ENCODE results near the gene OR4S2.

Gene OR4S2

DNA sequence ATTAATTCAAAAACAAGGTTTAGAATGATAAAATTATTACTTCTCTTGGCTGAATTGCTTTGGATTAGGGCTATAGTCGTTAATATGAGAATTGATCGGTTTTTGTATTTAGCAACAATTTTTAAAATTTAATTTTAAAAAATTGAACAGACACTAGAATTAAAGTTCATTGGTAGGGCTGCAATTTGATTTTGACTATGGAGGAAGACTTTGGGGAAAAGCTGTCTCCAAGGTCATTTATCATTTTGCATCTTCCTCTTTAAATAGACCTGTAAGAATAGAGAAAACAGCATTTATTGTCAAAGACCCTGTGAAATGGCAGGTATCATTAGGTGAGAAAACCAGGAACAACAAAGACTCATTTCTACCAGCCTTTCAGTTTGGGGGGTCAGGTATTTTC, at the start of gene OR4S2:
OR4S2 (plus strand) TSS at position 301 of the 400 bp plus-strand sequence. CDS start 2,577 bp downstream, outside the sequence.
- in situ Hi-C loops (cut with MboI; ENCODE audit: low sequenced_read_pairs): no loop called here

- in situ Hi-C loops (cut with MboI; ENCODE audit: low sequenced_read_pairs): no loop called here
These were observed 40.6 kb upstream of the OR4S2 start, which contains the start of gene OR4C11 for GRCh38 chr11:55607545-55607944. Gene OR4C11, minus strand, starts transcription at chr11:55607645. Its CDS starts 3,272 bp downstream, at chr11:55604373.

DNA sequence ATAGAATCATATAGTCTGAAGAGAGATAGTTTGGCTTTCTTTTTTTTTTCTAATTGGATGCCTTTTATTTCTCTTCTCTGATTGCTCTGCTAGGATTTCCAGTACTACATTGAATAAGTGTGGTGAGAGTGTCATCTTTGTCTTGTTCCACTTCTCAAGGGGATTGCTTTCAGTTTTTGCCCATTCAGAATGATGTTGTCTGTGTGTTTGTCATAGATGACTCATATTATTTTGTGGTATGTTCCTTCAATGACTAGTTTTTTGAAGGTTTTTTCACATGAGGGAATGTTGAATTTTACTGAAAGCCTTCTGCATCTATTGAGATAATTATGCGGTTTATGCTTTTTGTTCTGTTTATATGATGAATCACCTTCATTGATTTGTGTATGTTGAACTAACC, 23.6 kb upstream of the OR4S2 start:
- in situ Hi-C loops (cut with MboI; ENCODE audit: low sequenced_read_pairs): no loop called here

- in situ Hi-C loops (cut with MboI; ENCODE audit: low sequenced_read_pairs): no loop called here
These were observed 13.3 kb upstream of the OR4S2 start, which contains the start of gene OR4P4 for GRCh38 chr11:55634813-55635212. Gene OR4P4, plus strand, starts transcription at chr11:55635113.

- in situ Hi-C loops (cut with MboI; ENCODE audit: low sequenced_read_pairs): loop anchor here (25.0 kb wide), 1 partner anchor 240 kb away; no protein-coding TSS in a partner anchor
These were observed 4.4 kb downstream of the OR4S2 start for GRCh38 chr11:55652560-55652959.

GRCh38 chr11:55655096-55655495, 7.0 kb downstream of the OR4S2 start:
- in situ Hi-C loops (cut with MboI; ENCODE audit: low sequenced_read_pairs): loop anchor here (25.0 kb wide), 1 partner anchor 243 kb away; no protein-coding TSS in a partner anchor

GRCh38 chr11:55658031-55658573, 10.0 kb downstream of the OR4S2 start:
- in situ Hi-C loops (cut with MboI; ENCODE audit: low sequenced_read_pairs): loop anchor here (25.0 kb wide), 1 partner anchor 246 kb away; no protein-coding TSS in a partner anchor

DNA sequence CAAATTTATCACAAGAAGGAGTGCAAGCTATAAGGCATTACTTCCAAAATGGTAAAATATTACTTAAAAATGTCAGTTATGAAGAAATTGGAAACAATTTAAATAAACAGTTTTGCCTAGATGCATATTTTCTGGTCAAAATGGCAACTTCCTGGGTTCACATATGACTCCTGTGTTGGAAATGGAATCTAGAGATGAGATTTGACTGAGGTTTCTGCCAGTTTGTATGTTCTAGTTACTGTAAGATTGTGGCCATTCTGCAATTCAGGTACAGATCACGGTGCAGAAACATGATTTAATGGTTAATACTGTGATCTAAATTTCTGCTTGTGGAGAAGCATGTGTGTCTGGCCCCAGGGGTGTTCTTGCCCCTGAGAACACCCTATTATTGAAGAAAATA, 10.5 kb downstream of the OR4S2 start:
- in situ Hi-C loops (cut with MboI; ENCODE audit: low sequenced_read_pairs): loop anchor here (25.0 kb wide), 1 partner anchor 246 kb away; no protein-coding TSS in a partner anchor

DNA sequence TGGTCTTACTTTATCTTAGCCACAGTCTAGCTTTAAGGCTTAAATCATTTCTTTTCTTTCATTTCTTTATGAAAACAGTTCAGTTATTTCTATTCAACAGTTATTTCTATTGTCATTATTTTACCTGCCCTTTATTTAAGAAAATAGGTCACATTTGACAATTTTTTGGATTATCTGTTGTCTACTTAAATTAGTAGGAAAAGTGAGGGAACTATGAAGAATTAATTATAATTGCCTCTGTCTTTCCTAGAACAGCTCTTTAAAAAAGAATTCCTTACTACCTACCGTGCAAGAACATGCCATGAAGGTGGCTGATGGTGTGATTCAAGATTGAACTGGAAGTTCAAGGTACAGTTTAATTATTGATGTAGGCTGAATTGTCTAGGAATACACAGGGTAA, 13.8 kb downstream of the OR4S2 start, which contains the start of gene OR4C6:
OR4C6 (plus strand) TSS at position 301 of the 400 bp plus-strand sequence. CDS start 2,966 bp downstream, outside the sequence.
- in situ Hi-C loops (cut with MboI; ENCODE audit: low sequenced_read_pairs): loop anchor here (25.0 kb wide), 1 partner anchor 250 kb away; no protein-coding TSS in a partner anchor

- in situ Hi-C loops (cut with MboI; ENCODE audit: low sequenced_read_pairs): loop anchor here (25.0 kb wide), 1 partner anchor 257 kb away; no protein-coding TSS in a partner anchor
These were observed 21.2 kb downstream of the OR4S2 start for GRCh38 chr11:55669376-55669775.

DNA sequence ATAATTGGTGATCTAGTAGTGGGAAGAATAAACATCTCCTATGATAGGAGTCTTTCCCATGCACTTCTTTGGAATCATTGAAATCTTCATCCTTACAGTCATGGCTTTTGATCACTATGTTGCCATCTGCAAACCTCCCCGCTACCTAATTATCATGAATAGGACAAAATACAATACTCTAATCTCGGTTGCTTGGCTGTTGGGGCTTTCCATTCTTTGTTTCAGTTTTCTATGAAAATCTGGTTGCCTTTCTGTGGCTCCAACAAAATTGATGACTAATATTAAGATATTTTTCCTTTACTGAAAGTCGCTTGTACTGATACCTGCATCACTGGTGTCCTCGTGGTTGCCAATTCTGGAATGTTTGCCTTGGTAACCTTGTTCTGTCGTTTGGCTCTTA, 25.7 kb downstream of the OR4S2 start:
- in situ Hi-C loops (cut with MboI; ENCODE audit: low sequenced_read_pairs): loop anchor here (25.0 kb wide), 1 partner anchor 262 kb away; no protein-coding TSS in a partner anchor

DNA sequence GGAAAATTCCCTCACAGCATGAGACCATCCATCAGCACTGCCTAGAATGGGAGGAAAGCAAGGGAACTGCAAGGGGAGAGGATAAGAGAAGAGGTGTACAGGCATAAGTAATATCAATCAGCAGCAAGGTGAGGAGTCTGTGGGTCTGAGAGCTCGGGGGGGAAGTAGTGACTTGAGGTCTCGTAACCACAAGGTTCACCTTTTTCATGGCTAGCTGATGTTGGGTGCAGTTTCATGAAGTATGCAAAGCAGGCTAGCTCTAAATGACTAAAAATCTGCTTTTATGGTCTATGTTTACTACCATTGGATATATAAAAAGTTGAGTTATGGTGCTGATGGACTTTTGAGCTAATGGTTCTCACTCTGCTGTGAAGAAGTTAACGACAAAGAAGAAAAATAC, 49.7 kb downstream of the OR4S2 start:
- in situ Hi-C loops (cut with MboI; ENCODE audit: low sequenced_read_pairs): no loop called here

GRCh38 chr11:55701429-55701828, 53.3 kb downstream of the OR4S2 start:
- in situ Hi-C loops (cut with MboI; ENCODE audit: low sequenced_read_pairs): no loop called here

All from HL-60/S4 (cell line).